ENCODE data around the gene RBM33.

Gene RBM33

GRCh38 chr7:155711081-155711480 is 66.6 kb downstream of the RBM33 start:
- no peak for DNase-seq (ENCODE audit: low read depth)
- no peak for TF ChIP-seq CTCF (IDR thresholded peaks at IDR 0.05; ENCODE audit: low read depth, low read length, missing control alignments)
- H3K4me3 ChIP-seq (ENCODE audit: low read depth, low read length): no peak overlapping the region

- no peak for TF ChIP-seq CTCF (IDR thresholded peaks at IDR 0.05; ENCODE audit: low read depth, low read length, missing control alignments)
- DNase-seq (ENCODE audit: low read depth): no peak
Observed at GRCh38 chr7:155713384-155713783, 68.9 kb downstream of the RBM33 start.

GRCh38 chr7:155714702-155715101 is 70.2 kb downstream of the RBM33 start:
- DNase-seq (ENCODE audit: low read depth): no peak
- no peak for TF ChIP-seq CTCF (IDR thresholded peaks at IDR 0.05; ENCODE audit: low read depth, low read length, missing control alignments)
- H3K4me3 ChIP-seq (ENCODE audit: low read depth, low read length): no peak overlapping the region

More at GRCh38 chr7:155713384-155713783, 68.9 kb downstream of the RBM33 start:
- no peak overlapping the region for H3K4me3 ChIP-seq (ENCODE audit: low read depth, low read length)

GRCh38 chr7:155715111-155715805 is 70.8 kb downstream of the RBM33 start:
- DNase-seq (ENCODE audit: low read depth): no peak
- no peak overlapping the region for H3K4me3 ChIP-seq (ENCODE audit: low read depth, low read length)
- TF ChIP-seq CTCF (IDR thresholded peaks at IDR 0.05; ENCODE audit: low read depth, low read length, missing control alignments): no peak

GRCh38 chr7:155717010-155717744 is 72.7 kb downstream of the RBM33 start:
- TF ChIP-seq CTCF (IDR thresholded peaks at IDR 0.05; ENCODE audit: low read depth, low read length, missing control alignments): no peak
- DNase-seq (ENCODE audit: low read depth): no peak

GRCh38 chr7:155721056-155721455 is 76.6 kb downstream of the RBM33 start:
- no peak for TF ChIP-seq CTCF (IDR thresholded peaks at IDR 0.05; ENCODE audit: low read depth, low read length, missing control alignments)
- H3K4me3 ChIP-seq (ENCODE audit: low read depth, low read length): no peak overlapping the region
- no peak for DNase-seq (ENCODE audit: low read depth)

More at GRCh38 chr7:155717010-155717744, 72.7 kb downstream of the RBM33 start:
- H3K4me3 ChIP-seq (ENCODE audit: low read depth, low read length): no peak overlapping the region

All from GM12864 (cell line).